GM12892 (cell line): ENCODE results near the gene MTURN.

Source experiments
- POLR2A ChIP-seq: IDR thresholded peaks from 2 replicates; pipeline ENCODE4 v1.6.1; 2011; ENCODE audit warnings: low read depth, low read length, control low read depth
- POLR2AphosphoS5 ChIP-seq: IDR thresholded peaks from 2 replicates; pipeline ENCODE4 v1.6.1; 2011; ENCODE audit warnings: low read depth, low read length, control low read depth

- TF ChIP-seq POLR2AphosphoS5 (no peak), POLR2A (no peak)
Observed at GRCh38 chr7:30150711-30151110, 15.9 kb downstream of the MTURN start.
